HG03520 (cell line): ENCODE results near the gene RAD51B.

Source experiments
- ATAC-seq: cut with Tn5 transposase; IDR thresholded peaks from one replicate; pipeline ENCODE4 v1.9.1; 2021; ENCODE audit warnings: mild to moderate bottlenecking, moderate library complexity; ENCODE audit not compliant: unreplicated experiment

RAD51B gene

DNA sequence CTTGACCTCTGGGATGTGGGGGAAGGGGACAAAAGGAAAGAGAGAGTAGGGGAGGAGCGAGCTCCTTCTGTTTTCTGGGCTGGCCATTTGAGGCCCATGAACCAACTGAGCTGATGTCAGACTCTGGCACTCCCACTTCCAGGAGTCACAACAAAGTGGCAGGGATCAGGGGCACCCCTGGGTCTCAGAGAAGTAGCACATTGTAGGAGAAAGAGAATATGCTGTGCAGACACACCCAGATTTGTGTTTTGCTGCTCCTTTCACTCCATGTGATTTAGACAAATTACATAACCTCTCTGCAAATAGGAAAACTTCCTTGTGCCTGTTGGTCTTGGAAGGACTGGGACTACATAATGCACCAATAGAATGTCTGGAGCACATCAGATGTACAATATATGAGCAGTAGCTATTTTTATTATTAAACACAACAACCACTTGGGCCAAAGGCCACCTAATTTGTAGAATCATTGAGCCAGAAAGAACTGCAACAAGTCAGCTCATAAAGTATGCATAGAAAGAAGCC is 707.8 kb downstream of the RAD51B start:
- ATAC-seq: no peak

DNA sequence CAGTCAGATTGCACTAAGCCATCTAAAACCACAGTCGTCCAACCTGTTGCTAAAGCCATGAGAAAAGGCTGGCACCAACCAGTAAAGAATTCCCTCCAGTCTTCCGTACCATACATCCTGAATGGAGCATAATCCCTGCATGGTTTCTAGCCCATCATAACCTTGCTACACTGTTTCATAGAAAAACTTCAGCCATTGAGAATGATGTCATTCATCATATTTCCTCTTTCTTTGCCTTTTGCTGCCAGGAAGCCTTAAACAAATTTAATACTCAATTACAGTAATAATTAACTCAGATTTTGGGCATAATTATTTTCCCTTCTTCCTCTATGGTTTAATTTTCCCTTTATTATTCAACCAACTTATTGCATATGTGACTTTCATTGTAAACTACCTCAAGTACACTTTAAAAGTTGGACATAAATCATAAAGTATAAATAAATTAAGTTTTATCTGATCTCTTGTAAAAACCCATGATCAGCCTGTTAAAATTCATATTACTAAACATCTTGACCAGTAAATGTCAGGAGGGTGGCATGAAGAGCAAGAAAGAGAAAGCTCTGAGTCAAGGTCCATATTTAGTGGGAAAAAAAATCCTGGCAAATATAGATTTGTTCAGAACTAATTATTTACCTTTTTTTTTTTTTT is 708.6 kb downstream of the RAD51B start:
- no peak for ATAC-seq

DNA sequence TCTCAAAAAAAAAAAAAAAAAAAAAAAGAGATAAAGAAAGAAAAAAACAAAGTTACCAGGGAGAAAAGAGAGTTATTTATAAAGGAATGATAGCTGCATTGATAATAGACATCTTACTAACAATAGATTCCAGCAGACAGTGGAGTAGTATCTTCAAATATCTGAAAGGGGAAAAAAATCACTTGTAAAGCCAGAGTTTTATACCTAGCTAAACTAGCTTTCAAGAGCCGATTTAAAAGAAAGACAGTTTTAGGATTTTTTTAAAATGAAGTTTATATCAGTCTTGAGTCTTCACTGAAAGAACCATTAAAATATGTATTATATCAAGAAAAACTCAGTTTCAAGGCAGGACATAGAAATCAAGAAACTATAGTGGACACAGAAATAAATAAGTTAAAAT is 710.9 kb downstream of the RAD51B start:
- ATAC-seq: no peak

DNA sequence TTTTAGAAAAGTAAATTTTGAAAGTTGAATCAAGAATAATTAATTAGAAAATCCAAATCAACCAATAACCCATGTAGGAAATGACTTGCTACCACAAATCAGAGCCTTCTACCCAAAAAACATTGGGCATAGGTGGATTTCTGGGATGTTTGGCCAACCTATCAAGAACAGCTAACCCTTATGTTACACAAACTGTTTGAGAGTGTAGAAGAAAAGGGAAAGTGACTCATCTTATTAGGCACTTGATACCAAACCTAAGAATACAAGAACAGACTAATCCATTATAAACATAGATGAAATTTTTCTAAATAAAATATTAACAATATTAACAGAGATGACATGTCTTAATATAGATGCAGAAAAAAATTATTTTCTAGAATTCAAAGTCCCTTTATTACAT is 712.9 kb downstream of the RAD51B start:
- no peak for ATAC-seq

DNA sequence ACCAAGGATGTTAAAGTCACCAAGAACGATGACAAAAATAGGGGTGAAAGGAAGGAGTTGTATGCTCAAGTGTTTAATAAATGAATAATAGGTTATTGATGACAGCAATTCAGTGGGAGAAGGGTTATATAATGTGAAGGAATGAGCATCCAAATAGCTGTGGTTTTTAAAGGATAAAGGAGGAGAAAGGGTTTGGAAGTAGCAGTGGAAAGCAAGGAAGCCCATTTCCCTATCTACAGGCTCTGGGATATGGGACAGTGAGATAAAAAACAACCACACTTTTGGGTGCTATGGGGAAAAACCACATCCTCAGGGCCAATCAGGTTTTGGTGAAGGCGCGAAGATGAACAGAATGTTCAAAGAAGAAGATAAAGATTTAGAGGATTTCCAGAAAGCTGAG is 714.7 kb downstream of the RAD51B start:
- no peak for ATAC-seq

DNA sequence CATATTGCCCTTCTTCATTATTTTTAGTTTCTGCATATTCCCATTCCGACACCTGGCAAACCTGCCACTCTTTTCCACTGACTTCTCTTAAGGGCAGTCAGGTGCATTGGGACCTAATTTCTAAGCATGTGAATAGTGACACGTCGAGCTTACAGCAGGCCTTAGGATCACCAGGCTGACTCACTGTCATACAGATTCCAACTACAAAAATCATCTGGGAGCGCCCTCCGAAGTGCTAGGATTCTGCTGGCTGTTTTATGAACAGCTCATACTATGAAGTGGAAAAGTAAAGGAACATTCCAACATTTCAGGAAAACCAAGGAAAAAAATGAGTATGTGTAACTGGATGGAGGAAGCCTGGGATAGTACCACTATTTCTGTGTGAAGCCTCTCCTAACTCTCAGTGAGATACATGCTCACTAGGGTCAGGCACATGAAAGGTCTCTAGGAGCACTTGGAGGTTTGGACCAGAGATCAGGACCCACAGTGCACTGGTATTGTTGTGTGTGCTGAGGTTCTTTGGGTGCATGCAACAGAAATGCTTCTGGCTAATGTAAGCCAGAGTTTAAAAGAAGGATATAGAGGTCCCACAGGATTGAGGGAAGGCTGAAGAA is 715.9 kb downstream of the RAD51B start:
- ATAC-seq: no peak

- ATAC-seq: no peak
Measured at GRCh38 chr14:68536018-68536410, 716.4 kb downstream of the RAD51B start.

DNA sequence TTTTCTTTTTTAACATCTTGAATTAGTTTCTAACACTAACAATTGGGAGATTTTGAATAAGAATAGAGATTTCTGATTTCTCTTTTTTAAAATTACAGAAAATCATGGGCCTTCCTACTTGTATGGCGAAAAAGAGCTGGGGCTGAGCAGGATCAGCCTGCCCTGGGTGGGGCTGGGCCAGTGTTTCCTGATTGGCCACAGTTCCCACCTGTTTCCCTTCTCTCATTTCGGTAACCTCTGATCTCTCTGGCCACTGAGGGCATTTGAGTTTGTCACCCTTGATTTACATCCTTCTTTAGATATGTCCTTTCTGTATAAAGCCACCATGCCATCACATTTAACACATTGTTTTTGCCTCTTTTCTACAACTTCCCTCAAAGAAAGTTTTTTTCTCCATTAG is 719.1 kb downstream of the RAD51B start:
- ATAC-seq: no peak

DNA sequence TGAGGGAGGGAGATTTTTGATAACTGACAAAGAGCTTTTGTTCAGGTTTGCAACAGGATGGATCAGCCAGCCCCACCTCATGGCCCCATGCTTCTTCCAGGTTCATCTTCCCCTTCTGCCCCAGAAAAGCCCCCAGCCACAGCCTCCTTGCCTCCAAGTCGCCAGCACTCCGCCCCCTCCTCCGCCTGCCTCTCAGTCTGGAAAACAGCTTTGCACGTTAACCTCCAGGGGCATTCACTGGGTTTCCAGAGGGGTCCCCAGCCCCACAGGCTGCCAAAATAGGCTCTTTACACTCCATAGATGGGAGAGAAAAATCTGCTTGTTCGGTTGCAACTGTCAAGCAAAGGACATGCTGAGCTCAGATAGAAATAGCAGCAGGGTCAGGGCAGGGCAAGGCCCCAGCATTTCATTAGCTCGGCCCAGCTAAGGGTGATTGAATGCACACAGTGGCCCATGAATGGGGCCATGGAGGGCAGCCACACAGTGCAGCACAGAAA is 719.7 kb downstream of the RAD51B start:
- no peak for ATAC-seq

DNA sequence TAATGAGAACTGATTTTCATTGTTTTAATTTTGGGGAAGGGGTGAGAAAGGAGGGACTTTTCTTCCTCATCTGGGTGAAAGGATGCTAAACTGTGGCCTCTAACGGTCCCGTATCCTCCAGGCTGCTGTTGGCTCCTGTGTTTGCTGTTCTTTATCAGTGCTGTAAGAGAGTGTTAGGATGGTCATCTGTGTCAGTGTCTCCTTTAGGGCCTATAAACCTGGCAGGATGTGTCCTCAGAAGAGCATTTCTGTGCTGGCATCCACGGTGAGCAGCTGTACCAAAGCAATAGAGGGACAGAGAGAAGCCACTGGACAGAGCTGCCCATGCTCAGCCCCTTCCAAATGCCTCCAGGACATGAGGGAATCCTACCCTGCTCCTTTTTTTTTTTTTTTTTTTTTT is 720.2 kb downstream of the RAD51B start:
- ATAC-seq: no peak

GRCh38 chr14:68541178-68541896 is 721.8 kb downstream of the RAD51B start:
- no peak for ATAC-seq

GRCh38 chr14:68542346-68542745 is 722.8 kb downstream of the RAD51B start:
- no peak for ATAC-seq

DNA sequence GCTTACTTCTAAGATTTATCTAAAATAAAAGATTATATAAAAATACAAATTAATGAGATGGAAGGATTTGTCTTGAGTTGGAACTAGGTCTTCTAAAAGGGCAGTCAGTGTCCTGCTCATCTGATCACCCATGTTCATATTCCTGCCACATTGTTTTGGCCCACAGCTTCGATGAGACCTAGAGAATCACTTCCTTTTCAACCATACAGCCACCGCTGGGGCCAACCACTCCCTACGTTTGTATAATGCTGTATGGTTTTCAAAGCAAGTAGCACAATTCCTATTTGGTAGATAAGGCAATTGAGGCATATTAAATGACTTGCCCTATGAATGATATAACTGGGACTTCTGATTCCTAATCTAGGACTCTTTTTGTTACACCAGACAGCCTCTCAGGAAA is 723.9 kb downstream of the RAD51B start:
- ATAC-seq: no peak

GRCh38 chr14:68544081-68544892 is 724.7 kb downstream of the RAD51B start:
- ATAC-seq: no peak

DNA sequence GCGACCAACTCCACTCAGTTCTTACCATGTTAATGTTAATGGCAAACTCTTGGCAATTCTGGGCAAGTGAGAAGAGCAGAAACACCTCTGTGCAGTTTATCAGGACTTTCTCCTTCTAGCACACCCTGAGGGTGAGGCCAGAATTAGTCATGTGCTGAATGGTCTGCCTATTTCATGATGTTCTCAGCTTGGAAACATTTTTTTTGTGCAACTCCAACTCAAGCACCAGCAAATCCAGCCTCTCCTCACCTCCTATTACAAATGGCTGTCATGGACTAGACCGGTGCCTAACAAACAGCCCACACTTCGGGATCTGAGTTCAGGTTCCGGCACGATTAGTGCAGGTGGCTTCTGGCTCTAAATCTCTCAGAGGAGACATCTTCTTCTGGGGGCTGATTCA is 727.3 kb downstream of the RAD51B start:
- ATAC-seq: no peak

GRCh38 chr14:68547305-68548193 is 728.0 kb downstream of the RAD51B start:
- ATAC-seq: no peak

DNA sequence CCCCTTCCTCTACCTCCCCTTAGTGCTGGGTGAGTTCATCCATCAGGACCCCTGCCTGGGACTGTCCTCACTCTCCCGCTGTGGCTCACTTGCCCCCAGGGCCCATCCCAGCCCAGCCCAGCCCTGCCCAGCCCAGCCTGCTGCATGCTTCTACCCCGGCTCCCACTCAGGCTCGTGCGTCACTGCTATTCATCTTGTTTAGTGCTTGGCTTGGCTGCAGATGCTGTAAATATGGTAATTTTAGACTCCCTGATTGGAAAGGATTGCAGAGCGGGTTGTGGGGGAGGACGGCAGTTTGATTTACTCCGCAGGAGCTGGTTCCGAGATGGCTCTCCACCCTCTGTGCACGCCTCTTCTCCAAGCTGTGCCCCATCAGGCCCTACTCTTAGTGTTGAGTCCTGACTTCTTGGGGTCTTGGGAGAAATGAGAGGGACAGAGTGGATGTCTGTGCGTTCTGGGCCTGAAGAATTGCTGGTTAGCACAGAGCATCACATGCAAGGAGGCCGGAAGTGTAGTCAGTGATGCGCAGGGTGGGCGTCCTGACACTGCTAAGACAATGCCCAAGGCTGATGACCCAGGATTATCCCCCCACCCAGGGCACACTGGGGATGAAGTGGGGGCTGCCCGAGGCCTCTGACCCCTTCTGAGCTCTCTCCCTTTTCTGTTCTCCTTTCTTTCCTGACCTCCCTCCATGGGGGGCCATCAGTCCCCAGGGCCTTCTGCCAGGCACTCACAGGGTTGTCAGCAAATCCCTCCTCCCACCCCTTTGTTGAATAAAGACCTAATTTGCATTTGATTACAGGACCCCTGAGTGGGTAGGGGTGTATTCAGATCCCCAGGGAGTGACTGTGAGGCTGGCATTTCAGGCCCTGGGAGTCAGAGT is 728.9 kb downstream of the RAD51B start:
- no peak for ATAC-seq

- no peak for ATAC-seq
Measured at GRCh38 chr14:68550338-68550715, 730.7 kb downstream of the RAD51B start.

- no peak for ATAC-seq
Measured at GRCh38 chr14:68551045-68551683, 731.6 kb downstream of the RAD51B start.
